ENCODE measurements around the gene ZFR.

The ZFR gene

GRCh38 chr5:32474209-32474854 is 29.8 kb upstream of the ZFR start:
- TF ChIP-seq POLR2AphosphoS5 (IDR thresholded peaks at IDR 0.05; ENCODE audit: low read depth, low read length) (no peak), SIN3A (IDR thresholded peaks at IDR 0.05; ENCODE audit: borderline replicate concordance, insufficient read depth, low read length) (no peak), REST (IDR thresholded peaks at IDR 0.05; ENCODE audit: insufficient read depth in 1 of 2, low read depth in 2 of 2, low read length in 2 of 2) (no peak), FOXP2 (optimal IDR thresholded peaks at IDR 0.05; ENCODE audit: borderline replicate concordance, extremely low read depth, extremely low read length, insufficient read depth) (no peak), TAF1 (IDR thresholded peaks at IDR 0.05; ENCODE audit: borderline replicate concordance, insufficient read depth, low read length) (no peak)

- no peak for TF ChIP-seq FOXP2 (optimal IDR thresholded peaks at IDR 0.05; ENCODE audit: borderline replicate concordance, extremely low read depth, extremely low read length, insufficient read depth)
- TF ChIP-seq POLR2AphosphoS5 (IDR thresholded peaks at IDR 0.05; ENCODE audit: low read depth, low read length): no peak
- TF ChIP-seq TAF1 (IDR thresholded peaks at IDR 0.05; ENCODE audit: borderline replicate concordance, insufficient read depth, low read length): no peak
- no peak for TF ChIP-seq SIN3A (IDR thresholded peaks at IDR 0.05; ENCODE audit: borderline replicate concordance, insufficient read depth, low read length)
- TF ChIP-seq REST (IDR thresholded peaks at IDR 0.05; ENCODE audit: insufficient read depth in 1 of 2, low read depth in 2 of 2, low read length in 2 of 2): no peak
These were observed 28.5 kb upstream of the ZFR start for GRCh38 chr5:32473072-32473471.

GRCh38 chr5:32471784-32472183 is 27.2 kb upstream of the ZFR start:
- no peak for TF ChIP-seq SIN3A (IDR thresholded peaks at IDR 0.05; ENCODE audit: borderline replicate concordance, insufficient read depth, low read length)
- TF ChIP-seq TAF1 (IDR thresholded peaks at IDR 0.05; ENCODE audit: borderline replicate concordance, insufficient read depth, low read length): no peak
- no peak for TF ChIP-seq FOXP2 (optimal IDR thresholded peaks at IDR 0.05; ENCODE audit: borderline replicate concordance, extremely low read depth, extremely low read length, insufficient read depth)
- no peak for TF ChIP-seq POLR2AphosphoS5 (IDR thresholded peaks at IDR 0.05; ENCODE audit: low read depth, low read length)
- TF ChIP-seq REST (IDR thresholded peaks at IDR 0.05; ENCODE audit: insufficient read depth in 1 of 2, low read depth in 2 of 2, low read length in 2 of 2): no peak

GRCh38 chr5:32465076-32465475 is 20.5 kb upstream of the ZFR start:
- TF ChIP-seq POLR2AphosphoS5 (IDR thresholded peaks at IDR 0.05; ENCODE audit: low read depth, low read length): no peak
- TF ChIP-seq TAF1 (IDR thresholded peaks at IDR 0.05; ENCODE audit: borderline replicate concordance, insufficient read depth, low read length): no peak
- no peak for TF ChIP-seq REST (IDR thresholded peaks at IDR 0.05; ENCODE audit: insufficient read depth in 1 of 2, low read depth in 2 of 2, low read length in 2 of 2)
- no peak for TF ChIP-seq SIN3A (IDR thresholded peaks at IDR 0.05; ENCODE audit: borderline replicate concordance, insufficient read depth, low read length)
- TF ChIP-seq FOXP2 (optimal IDR thresholded peaks at IDR 0.05; ENCODE audit: borderline replicate concordance, extremely low read depth, extremely low read length, insufficient read depth): no peak
